HepG2 (cell line): ENCODE measurements around the gene ZNF524. TPM values are rescaled to one million over a fixed set of nuclear protein-coding genes. Genes with fewer than 3 reads are reported as not detected.
A peak's percentile ranks its signal among the peaks of the same experiment; 100 is the strongest.

Source experiments
- ATF7-NPFF ChIP-seq: sonication (generic); formaldehyde crosslinking; IDR thresholded peaks from 2 replicates; pipeline ENCODE4 v1.8.1; 2023; ENCODE audit warnings: mild to moderate bottlenecking, low read depth, missing genetic modification reagents, moderate library complexity
- E2F2 ChIP-seq: sonication (generic); formaldehyde crosslinking; IDR thresholded peaks from 2 replicates; pipeline ENCODE4 v1.4.0; 2020; ENCODE audit warnings: missing genetic modification reagents, borderline replicate concordance
- EED ChIP-seq: sonication (generic); formaldehyde crosslinking; IDR thresholded peaks from 2 replicates; pipeline ENCODE4 v1.5.0; 2020; ENCODE audit warnings: mild to moderate bottlenecking, missing genetic modification reagents
- LBX2 ChIP-seq: sonication (generic); formaldehyde crosslinking; IDR thresholded peaks from 2 replicates; pipeline ENCODE4 v1.5.0; 2020; ENCODE audit warnings: missing genetic modification reagents, mild to moderate bottlenecking, borderline replicate concordance
- MEF2D ChIP-seq: sonication (generic); formaldehyde crosslinking; IDR thresholded peaks from 2 replicates; pipeline ENCODE4 v1.5.1; 2020; ENCODE audit warnings: mild to moderate bottlenecking, missing genetic modification reagents
- NFAT5 ChIP-seq: sonication (generic); formaldehyde crosslinking; IDR thresholded peaks from 2 replicates; pipeline ENCODE4 v1.4.0; 2020; ENCODE audit warnings: missing genetic modification reagents
- RAD51 ChIP-seq: fragments of 450-650 bp; IDR thresholded peaks from 2 replicates; pipeline ENCODE4 v1.6.1; 2016; ENCODE audit warnings: borderline replicate concordance
- TBL1XR1 ChIP-seq: fragments of 150-350 bp; IDR thresholded peaks from 2 replicates; pipeline ENCODE4 v1.6.1; 2014; ENCODE audit warnings: borderline replicate concordance, low read length; ENCODE audit not compliant: partially characterized antibody
- THYN1 ChIP-seq: sonication (generic); formaldehyde crosslinking; IDR thresholded peaks from 2 replicates; pipeline ENCODE4 v1.8.1; 2023; ENCODE audit warnings: low read depth, mild to moderate bottlenecking, moderate library complexity, missing genetic modification reagents, borderline replicate concordance
- ZBTB14 ChIP-seq: sonication (generic); formaldehyde crosslinking; IDR thresholded peaks from 2 replicates; pipeline ENCODE4 v1.4.0; 2020; ENCODE audit warnings: missing genetic modification reagents
- ZNF260 ChIP-seq: sonication (generic); formaldehyde crosslinking; IDR thresholded peaks from 2 replicates; pipeline ENCODE4 v1.4.0; 2020; ENCODE audit warnings: missing genetic modification reagents, low read depth, mild to moderate bottlenecking, borderline replicate concordance
- ZNF564 ChIP-seq: sonication (generic); formaldehyde crosslinking; IDR thresholded peaks from 2 replicates; pipeline ENCODE4 v1.8.1; 2023; ENCODE audit warnings: mild to moderate bottlenecking, missing genetic modification reagents
- ZNF709 ChIP-seq: sonication (generic); formaldehyde crosslinking; IDR thresholded peaks from 2 replicates; pipeline ENCODE4 v1.5.0; 2020; ENCODE audit warnings: mild to moderate bottlenecking, missing genetic modification reagents
- polyA plus RNA-seq, 8 experiments: library from polyadenylated mRNA; depleted of rRNA in 3 of 8; stranded (reverse) in 7 of 8; unstranded in 1 of 8; fragments of >200 nt; fragmentation: Illumina TruSeq in 4 of 8; extraction: Trizol in 4 of 8; gene quantifications; 2 replicates each; pipeline versions ENCODE4 v1.2.1 to v1.2.3, GENCODE V29; 2011 to 2016; ENCODE audit warnings: low read depth in 4 of 8, missing spikeins in 1 of 8, mixed read lengths in 1 of 8; ENCODE audit not compliant: insufficient read depth in 1 of 8
- total RNA-seq, 5 experiments: library from RNA; depleted of rRNA; stranded (reverse); fragments of >200 nt; fragmentation: Illumina TruSeq; extraction: Trizol; gene quantifications; 2 replicates each; pipeline ENCODE4 v1.2.3, GENCODE V29; 2016; ENCODE audit warnings: low read depth in 1 of 5

Gene ZNF524
- total and polyA plus RNA-seq, 2 of the 13 experiments (the other 11 are each of a cell fraction or from before 2014, with no cell fraction given), result 3.2 to 4.6 TPM

- TF ChIP-seq THYN1 (CRISPR knock-in tag) (no peak), RAD51 (no peak), LBX2 (CRISPR knock-in tag) (no peak), NFAT5 (CRISPR knock-in tag) (no peak; the same call in 1 of the 2 replicates), ZNF709 (CRISPR knock-in tag) (no peak), ZNF260 (CRISPR knock-in tag) (no peak), TBL1XR1 (no peak), ZNF564 (CRISPR knock-in tag) (0 out of 2 replicates have a peak, but pooled peaks have one; percentile 12), ZBTB14 (CRISPR knock-in tag) (no peak), E2F2 (CRISPR knock-in tag) (no peak), ATF7-NPFF (CRISPR knock-in tag) (no peak), EED (CRISPR knock-in tag) (no peak), MEF2D (CRISPR knock-in tag) (no peak)
Measured at GRCh38 chr19:55642153-55643002, 42.3 kb downstream of the ZNF524 start (continued).
